ENCODE results near the gene UNC13B.
"Not testable (repeated sequence)": the region's sequence is repeated elsewhere in the genome, so short reads cannot be mapped to it uniquely, and the experiment has no call there.

The UNC13B gene

GRCh38 chr9:35229066-35229778 is 67.4 kb downstream of the UNC13B start:
- DNase-seq = no peak

GRCh38 chr9:35229779-35230143 is 68.0 kb downstream of the UNC13B start:
- no peak for DNase-seq

GRCh38 chr9:35232867-35233544 is 71.2 kb downstream of the UNC13B start:
- no peak for DNase-seq

- DNase-seq = no peak
Observed at GRCh38 chr9:35236692-35237091, 74.9 kb downstream of the UNC13B start.

- DNase-seq = peak; percentile 53
Observed at GRCh38 chr9:35237311-35237710, 75.5 kb downstream of the UNC13B start.

GRCh38 chr9:35245945-35246344 is 84.1 kb downstream of the UNC13B start:
- DNase-seq = not testable (repeated sequence)

- DNase-seq = no peak
Observed at GRCh38 chr9:35253075-35253474, 91.3 kb downstream of the UNC13B start.

- DNase-seq = peak; percentile 64
Observed at GRCh38 chr9:35254237-35254636, 92.4 kb downstream of the UNC13B start.

GRCh38 chr9:35254984-35255857 is 93.4 kb downstream of the UNC13B start:
- no peak for DNase-seq

GRCh38 chr9:35257986-35258659 is 96.3 kb downstream of the UNC13B start:
- DNase-seq = no peak

GRCh38 chr9:35258660-35259474 is 97.1 kb downstream of the UNC13B start:
- DNase-seq = peak; percentile 58

- DNase-seq = no peak
Observed at GRCh38 chr9:35260186-35260585, 98.4 kb downstream of the UNC13B start.

- DNase-seq = no peak
Observed at GRCh38 chr9:35262064-35262463, 100.3 kb downstream of the UNC13B start.

GRCh38 chr9:35267710-35268109 is 105.9 kb downstream of the UNC13B start:
- no peak for DNase-seq

GRCh38 chr9:35269919-35270318 is 108.1 kb downstream of the UNC13B start:
- no peak for DNase-seq

- DNase-seq = no peak
Observed at GRCh38 chr9:35271637-35272036, 109.8 kb downstream of the UNC13B start.

GRCh38 chr9:35272989-35273388 is 111.2 kb downstream of the UNC13B start:
- no peak for DNase-seq

- DNase-seq = no peak
Observed at GRCh38 chr9:35273591-35273990, 111.8 kb downstream of the UNC13B start.

- DNase-seq = no peak
Observed at GRCh38 chr9:35274993-35275392, 113.2 kb downstream of the UNC13B start.

- no peak for DNase-seq
Observed at GRCh38 chr9:35277171-35277520, 115.3 kb downstream of the UNC13B start.

- no peak for DNase-seq
Observed at GRCh38 chr9:35277628-35278359, 116.0 kb downstream of the UNC13B start.

- no peak for DNase-seq
Observed at GRCh38 chr9:35279946-35280345, 118.1 kb downstream of the UNC13B start.
